HPDE6-E6E7 (cell line): ENCODE results near the gene LMLN.
"Not testable (repeated sequence)": the region's sequence is repeated elsewhere in the genome, so short reads cannot be mapped to it uniquely, and the experiment has no call there.

Experiments used
- DNase-seq: peaks from one replicate; pipeline ENCODE4 v3.0.0; 2011; ENCODE audit warnings: missing footprints; ENCODE audit errors: extremely low spot score

Gene LMLN

GRCh38 chr3:197955892-197956477, 4.0 kb upstream of the LMLN start:
- no peak for DNase-seq

GRCh38 chr3:197956626-197956988, 3.4 kb upstream of the LMLN start:
- no peak for DNase-seq

- DNase-seq = no peak
Observed at GRCh38 chr3:197957790-197958133, 2.3 kb upstream of the LMLN start.

GRCh38 chr3:197958346-197958745, 1.7 kb upstream of the LMLN start:
- no peak for DNase-seq

- DNase-seq = not testable (repeated sequence)
Observed at GRCh38 chr3:197958848-197959247, 1.2 kb upstream of the LMLN start.

- DNase-seq = no peak
Observed at GRCh38 chr3:197959500-197959890, 522 bp upstream of the LMLN start.

- no peak for DNase-seq
Observed at GRCh38 chr3:197960694-197961581, 921 bp downstream of the LMLN start.

- DNase-seq = no peak
Observed at GRCh38 chr3:197961582-197961945, 1.5 kb downstream of the LMLN start.

- DNase-seq = no peak
Observed at GRCh38 chr3:197963019-197963637, 3.1 kb downstream of the LMLN start.

GRCh38 chr3:197967337-197967989, 7.4 kb downstream of the LMLN start:
- DNase-seq = not testable (repeated sequence)

- no peak for DNase-seq
Observed at GRCh38 chr3:197970588-197970987, 10.6 kb downstream of the LMLN start.

GRCh38 chr3:197974016-197974415, 14.0 kb downstream of the LMLN start:
- DNase-seq = no peak

- no peak for DNase-seq
Observed at GRCh38 chr3:197975311-197975710, 15.3 kb downstream of the LMLN start.

GRCh38 chr3:197983076-197983475, 23.1 kb downstream of the LMLN start:
- DNase-seq = no peak

GRCh38 chr3:197989651-197990050, 29.6 kb downstream of the LMLN start:
- DNase-seq = no peak

- DNase-seq = no peak
Observed at GRCh38 chr3:197994736-197995135, 34.7 kb downstream of the LMLN start.

GRCh38 chr3:197996855-197997254, 36.8 kb downstream of the LMLN start:
- DNase-seq = no peak

GRCh38 chr3:197997936-197998335, 37.9 kb downstream of the LMLN start:
- no peak for DNase-seq

GRCh38 chr3:198017090-198017489, 57.1 kb downstream of the LMLN start:
- DNase-seq = no peak

GRCh38 chr3:198018416-198018815, 58.4 kb downstream of the LMLN start:
- DNase-seq = no peak

GRCh38 chr3:198019115-198019514, 59.1 kb downstream of the LMLN start:
- no peak for DNase-seq

GRCh38 chr3:198021320-198021719, 61.3 kb downstream of the LMLN start:
- no peak for DNase-seq

GRCh38 chr3:198022604-198023003, 62.6 kb downstream of the LMLN start:
- no peak for DNase-seq
